Ishikawa (cell line): ENCODE data around the gene KBTBD7.

Source experiments
- CEBPB ChIP-seq: IDR thresholded peaks from 2 replicates; pipeline ENCODE4 v1.6.1; 2012
- CREB1 ChIP-seq: IDR thresholded peaks from 2 replicates; pipeline ENCODE4 v1.6.1; 2012; ENCODE audit warnings: low read depth
- EGR1 ChIP-seq: IDR thresholded peaks from 2 replicates; pipeline ENCODE4 v1.6.1; 2012
- EP300 ChIP-seq: IDR thresholded peaks from 2 replicates; pipeline ENCODE4 v1.6.1; 2012; ENCODE audit warnings: borderline replicate concordance
- FOXM1 ChIP-seq: IDR thresholded peaks from 2 replicates; pipeline ENCODE4 v1.6.1; 2012; ENCODE audit warnings: low read depth, borderline replicate concordance
- MAX ChIP-seq: IDR thresholded peaks from 2 replicates; pipeline ENCODE4 v1.6.1; 2012
- NFIC ChIP-seq: IDR thresholded peaks from 2 replicates; pipeline ENCODE4 v1.6.1; 2012
- RAD21 ChIP-seq: IDR thresholded peaks from 2 replicates; pipeline ENCODE4 v1.6.1; 2012; ENCODE audit warnings: low read depth
- TAF1 ChIP-seq: IDR thresholded peaks from 2 replicates; pipeline ENCODE4 v1.6.1; 2012; ENCODE audit warnings: low read depth, mild to moderate bottlenecking
- TCF12 ChIP-seq: IDR thresholded peaks from 2 replicates; pipeline ENCODE4 v1.6.1; 2012; ENCODE audit warnings: low read depth
- TEAD4 ChIP-seq: IDR thresholded peaks from 2 replicates; pipeline ENCODE4 v1.6.1; 2012
- USF1 ChIP-seq: IDR thresholded peaks from 2 replicates; pipeline ENCODE4 v1.6.1; 2012
- YY1 ChIP-seq: IDR thresholded peaks from 2 replicates; pipeline ENCODE4 v1.6.1; 2012; ENCODE audit warnings: low read depth
- ZBTB7A ChIP-seq: IDR thresholded peaks from 2 replicates; pipeline ENCODE4 v1.6.1; 2012; ENCODE audit warnings: low read depth
- TF ChIP-seq, protein P1 (sequence below): IDR thresholded peaks from 2 replicates; pipeline ENCODE4 v1.6.1; 2012; ENCODE audit warnings: low read depth, mild to moderate bottlenecking

KBTBD7 gene, protein sequence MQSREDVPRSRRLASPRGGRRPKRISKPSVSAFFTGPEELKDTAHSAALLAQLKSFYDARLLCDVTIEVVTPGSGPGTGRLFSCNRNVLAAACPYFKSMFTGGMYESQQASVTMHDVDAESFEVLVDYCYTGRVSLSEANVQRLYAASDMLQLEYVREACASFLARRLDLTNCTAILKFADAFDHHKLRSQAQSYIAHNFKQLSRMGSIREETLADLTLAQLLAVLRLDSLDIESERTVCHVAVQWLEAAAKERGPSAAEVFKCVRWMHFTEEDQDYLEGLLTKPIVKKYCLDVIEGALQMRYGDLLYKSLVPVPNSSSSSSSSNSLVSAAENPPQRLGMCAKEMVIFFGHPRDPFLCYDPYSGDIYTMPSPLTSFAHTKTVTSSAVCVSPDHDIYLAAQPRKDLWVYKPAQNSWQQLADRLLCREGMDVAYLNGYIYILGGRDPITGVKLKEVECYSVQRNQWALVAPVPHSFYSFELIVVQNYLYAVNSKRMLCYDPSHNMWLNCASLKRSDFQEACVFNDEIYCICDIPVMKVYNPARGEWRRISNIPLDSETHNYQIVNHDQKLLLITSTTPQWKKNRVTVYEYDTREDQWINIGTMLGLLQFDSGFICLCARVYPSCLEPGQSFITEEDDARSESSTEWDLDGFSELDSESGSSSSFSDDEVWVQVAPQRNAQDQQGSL

DNA sequence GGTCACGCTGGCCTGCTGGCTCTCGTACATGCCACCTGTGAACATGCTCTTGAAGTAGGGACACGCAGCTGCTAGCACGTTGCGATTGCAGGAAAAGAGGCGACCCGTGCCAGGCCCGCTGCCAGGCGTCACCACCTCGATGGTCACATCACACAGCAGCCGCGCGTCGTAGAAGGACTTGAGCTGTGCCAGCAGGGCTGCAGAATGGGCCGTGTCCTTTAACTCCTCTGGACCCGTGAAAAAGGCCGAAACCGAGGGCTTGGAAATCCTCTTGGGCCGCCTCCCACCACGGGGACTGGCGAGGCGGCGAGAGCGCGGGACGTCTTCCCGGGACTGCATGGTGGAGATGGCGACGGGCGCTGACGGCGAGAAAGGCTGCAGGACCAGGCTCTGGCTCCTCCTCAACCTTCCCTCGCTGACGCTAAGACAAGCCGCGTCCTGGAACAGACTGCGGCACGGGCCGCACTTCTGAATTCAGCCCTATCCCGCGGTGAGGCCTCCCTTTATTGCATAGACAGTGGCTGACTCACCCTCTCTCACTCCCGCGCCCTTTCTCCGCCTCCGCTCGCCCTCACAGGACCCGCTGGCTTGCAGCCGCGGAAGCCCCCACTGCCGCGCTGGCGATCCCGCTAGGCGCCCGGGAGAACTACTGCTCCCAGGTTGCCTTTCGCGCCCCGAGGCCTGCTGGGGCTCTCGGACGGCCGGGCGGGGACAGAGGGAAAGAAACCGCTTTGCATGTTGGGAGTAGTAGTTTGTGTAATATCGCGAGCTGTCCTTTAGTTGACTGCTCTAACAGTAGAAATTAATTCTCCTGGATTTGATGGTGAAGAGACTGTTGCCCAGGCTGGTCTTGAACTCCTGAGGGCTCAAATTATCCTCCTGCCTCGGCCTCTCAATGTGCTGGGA is at the start of gene KBTBD7:
KBTBD7 (minus strand) TSS at position 651 of the 906 bp plus-strand sequence; CDS start at position 339, 312 bp downstream.
- TF ChIP-seq CEBPB, result no peak; the same call in 1 of the 2 replicates
- TF ChIP-seq, protein P1, sequence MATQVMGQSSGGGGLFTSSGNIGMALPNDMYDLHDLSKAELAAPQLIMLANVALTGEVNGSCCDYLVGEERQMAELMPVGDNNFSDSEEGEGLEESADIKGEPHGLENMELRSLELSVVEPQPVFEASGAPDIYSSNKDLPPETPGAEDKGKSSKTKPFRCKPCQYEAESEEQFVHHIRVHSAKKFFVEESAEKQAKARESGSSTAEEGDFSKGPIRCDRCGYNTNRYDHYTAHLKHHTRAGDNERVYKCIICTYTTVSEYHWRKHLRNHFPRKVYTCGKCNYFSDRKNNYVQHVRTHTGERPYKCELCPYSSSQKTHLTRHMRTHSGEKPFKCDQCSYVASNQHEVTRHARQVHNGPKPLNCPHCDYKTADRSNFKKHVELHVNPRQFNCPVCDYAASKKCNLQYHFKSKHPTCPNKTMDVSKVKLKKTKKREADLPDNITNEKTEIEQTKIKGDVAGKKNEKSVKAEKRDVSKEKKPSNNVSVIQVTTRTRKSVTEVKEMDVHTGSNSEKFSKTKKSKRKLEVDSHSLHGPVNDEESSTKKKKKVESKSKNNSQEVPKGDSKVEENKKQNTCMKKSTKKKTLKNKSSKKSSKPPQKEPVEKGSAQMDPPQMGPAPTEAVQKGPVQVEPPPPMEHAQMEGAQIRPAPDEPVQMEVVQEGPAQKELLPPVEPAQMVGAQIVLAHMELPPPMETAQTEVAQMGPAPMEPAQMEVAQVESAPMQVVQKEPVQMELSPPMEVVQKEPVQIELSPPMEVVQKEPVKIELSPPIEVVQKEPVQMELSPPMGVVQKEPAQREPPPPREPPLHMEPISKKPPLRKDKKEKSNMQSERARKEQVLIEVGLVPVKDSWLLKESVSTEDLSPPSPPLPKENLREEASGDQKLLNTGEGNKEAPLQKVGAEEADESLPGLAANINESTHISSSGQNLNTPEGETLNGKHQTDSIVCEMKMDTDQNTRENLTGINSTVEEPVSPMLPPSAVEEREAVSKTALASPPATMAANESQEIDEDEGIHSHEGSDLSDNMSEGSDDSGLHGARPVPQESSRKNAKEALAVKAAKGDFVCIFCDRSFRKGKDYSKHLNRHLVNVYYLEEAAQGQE, result no peak
- TF ChIP-seq ZBTB7A, result peak; percentile 70; the same call in 1 of the 2 replicates
- peak; percentile 48; the same call in 1 of the 2 replicates for TF ChIP-seq TAF1
- TF ChIP-seq EP300, result 0 out of 2 replicates have a peak, but pooled peaks have one; percentile 35
- no peak for TF ChIP-seq RAD21
- TF ChIP-seq FOXM1, result no peak
- TF ChIP-seq YY1, result peak; percentile 77
- TF ChIP-seq EGR1, result peak; percentile 83
- TF ChIP-seq TCF12, result peak; percentile 84
- peak; percentile 79 for TF ChIP-seq MAX
- peak; percentile 63 for TF ChIP-seq NFIC
- peak; percentile 39; the same call in 1 of the 2 replicates for TF ChIP-seq CREB1
- peak; percentile 45; the same call in 1 of the 2 replicates for TF ChIP-seq USF1
- TF ChIP-seq TEAD4, result no peak

DNA sequence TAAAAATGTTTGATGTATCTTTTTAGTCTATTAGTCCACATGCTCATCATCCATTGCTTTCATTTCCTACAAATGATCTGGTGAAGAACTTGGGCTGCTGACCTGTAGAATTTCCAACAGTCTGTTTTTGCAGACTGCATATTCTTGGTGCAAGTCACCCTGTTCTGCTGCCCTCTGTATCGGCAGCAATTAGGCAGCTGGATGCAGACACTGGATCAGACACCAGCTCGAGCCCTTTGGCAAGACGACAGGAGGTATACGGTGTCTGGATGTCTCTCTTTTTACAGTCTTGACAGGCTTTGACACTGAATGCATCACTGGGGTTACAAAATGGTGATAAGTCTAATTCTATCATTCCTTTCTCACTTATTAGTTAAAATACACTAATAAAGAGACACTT is 47.3 kb upstream of the KBTBD7 start:
- TF ChIP-seq TAF1 (no peak), EP300 (no peak), TEAD4 (no peak)

GRCh38 chr13:41236369-41236768 is 42.0 kb upstream of the KBTBD7 start:
- no peak for TF ChIP-seq CEBPB
- no peak for TF ChIP-seq TEAD4
- no peak for TF ChIP-seq MAX
- no peak for TF ChIP-seq EP300
- no peak for TF ChIP-seq TCF12
- no peak for TF ChIP-seq FOXM1
- TF ChIP-seq NFIC, result no peak
- no peak for TF ChIP-seq ZBTB7A
- no peak for TF ChIP-seq USF1
- TF ChIP-seq TAF1, result no peak
- TF ChIP-seq, protein P1, result no peak

GRCh38 chr13:41232578-41233480 is 38.5 kb upstream of the KBTBD7 start:
- no peak for TF ChIP-seq MAX
- TF ChIP-seq TEAD4, result no peak
- no peak for TF ChIP-seq TCF12
- no peak for TF ChIP-seq EGR1
- no peak for TF ChIP-seq ZBTB7A
- TF ChIP-seq EP300, result no peak
- TF ChIP-seq, protein P1, result no peak
- TF ChIP-seq TAF1, result no peak
- TF ChIP-seq CEBPB, result no peak
- TF ChIP-seq NFIC, result no peak
- no peak for TF ChIP-seq FOXM1
